Fibroblast of skin of back (primary cell): Measurements from ENCODE around the gene SPRR1A. TPM values are rescaled to one million over a fixed set of nuclear protein-coding genes. Genes with fewer than 3 reads are reported as not detected.

Experiments used
- DNase-seq: peaks from one replicate; pipeline ENCODE4 v3.0.0-alpha.2; 2013
- polyA plus RNA-seq, 2 experiments: library from polyadenylated mRNA; unstranded; fragments of 120-200 nt; gene quantifications; one replicate each; pipeline ENCODE4 v1.2.1, GENCODE V29; 2013; ENCODE audit not compliant: insufficient read length in 2 of 2

SPRR1A gene, protein sequence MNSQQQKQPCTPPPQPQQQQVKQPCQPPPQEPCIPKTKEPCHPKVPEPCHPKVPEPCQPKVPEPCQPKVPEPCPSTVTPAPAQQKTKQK
- polyA plus RNA-seq (2013, experiment 1 of 2; ENCODE audit: insufficient read length): not detected
- polyA plus RNA-seq (2013, experiment 2 of 2; ENCODE audit: insufficient read length): not detected

DNA sequence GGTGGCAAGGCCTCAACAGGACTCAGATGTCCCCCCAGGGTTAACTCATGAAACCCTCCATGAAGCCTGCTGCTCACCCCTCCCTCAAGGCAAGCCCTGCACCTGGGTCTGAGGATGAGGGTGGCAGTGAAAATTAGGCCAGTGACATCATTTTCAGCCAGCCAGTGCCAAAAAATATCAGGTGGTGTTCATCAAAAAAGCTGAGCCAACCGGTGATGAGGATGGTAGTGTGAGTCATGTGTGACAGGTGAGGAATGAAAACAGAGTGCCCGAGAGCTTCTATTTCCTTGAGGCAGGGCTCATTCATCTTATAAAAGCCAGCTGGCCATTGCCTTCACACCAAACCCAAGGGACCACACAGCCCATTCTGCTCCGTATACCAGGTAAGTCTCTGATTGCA is at the start of gene SPRR1A:
SPRR1A (plus strand) TSS at position 339 of the 400 bp plus-strand sequence. CDS start 1,150 bp downstream, outside the sequence.
- no peak for DNase-seq

DNA sequence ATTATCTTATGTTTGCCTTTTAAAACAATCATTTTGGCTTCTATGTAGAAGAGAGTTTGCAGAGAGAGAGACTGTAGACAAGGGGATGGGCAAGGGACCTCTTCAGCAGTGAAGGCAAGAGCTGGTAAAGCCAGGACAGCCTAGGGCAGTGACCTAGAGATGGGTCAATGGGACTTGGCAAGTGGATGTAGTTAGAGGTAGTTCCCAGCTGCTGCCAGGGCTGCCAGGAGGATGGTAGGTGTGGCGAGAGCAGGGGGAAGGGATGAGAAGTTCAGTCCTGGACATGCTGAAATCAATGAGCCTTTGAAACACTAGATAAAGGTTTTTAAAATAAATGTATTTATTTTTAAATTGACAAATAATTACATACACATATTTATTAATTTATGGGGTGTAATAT is 43.3 kb upstream of the SPRR1A start:
- DNase-seq: no peak

DNA sequence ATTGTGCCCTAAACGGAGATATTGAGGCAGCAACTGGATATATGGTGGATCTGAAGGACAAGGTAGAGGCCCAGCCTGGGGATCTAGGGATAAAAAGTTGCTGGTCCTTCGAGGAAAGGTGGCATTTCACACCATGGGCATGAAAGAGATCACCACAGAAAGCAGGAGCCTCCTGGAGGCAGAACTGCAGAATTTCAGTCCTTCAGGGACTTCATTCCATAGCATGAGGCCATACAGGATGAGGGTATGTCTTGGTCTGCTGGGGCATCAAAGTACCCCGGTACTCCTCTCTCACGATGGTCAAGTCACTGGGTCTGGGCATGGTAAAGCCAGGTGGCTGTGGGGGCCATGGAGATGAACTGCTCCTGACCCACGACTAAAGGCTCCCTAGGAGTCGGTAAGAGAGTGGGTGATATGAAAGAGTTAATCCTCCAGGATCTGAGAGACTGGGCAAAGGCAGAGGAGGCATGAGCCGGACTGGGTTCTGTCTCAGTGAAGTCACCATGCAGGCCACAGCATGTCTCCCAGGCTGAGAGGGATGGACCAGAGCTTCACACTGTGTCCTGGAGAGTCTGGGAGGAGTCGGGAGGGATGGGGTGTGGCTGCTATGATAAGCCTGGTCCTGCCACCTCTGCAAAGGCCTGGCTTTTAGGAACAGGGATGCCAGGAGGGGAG is 42.7 kb upstream of the SPRR1A start:
- DNase-seq: no peak

DNA sequence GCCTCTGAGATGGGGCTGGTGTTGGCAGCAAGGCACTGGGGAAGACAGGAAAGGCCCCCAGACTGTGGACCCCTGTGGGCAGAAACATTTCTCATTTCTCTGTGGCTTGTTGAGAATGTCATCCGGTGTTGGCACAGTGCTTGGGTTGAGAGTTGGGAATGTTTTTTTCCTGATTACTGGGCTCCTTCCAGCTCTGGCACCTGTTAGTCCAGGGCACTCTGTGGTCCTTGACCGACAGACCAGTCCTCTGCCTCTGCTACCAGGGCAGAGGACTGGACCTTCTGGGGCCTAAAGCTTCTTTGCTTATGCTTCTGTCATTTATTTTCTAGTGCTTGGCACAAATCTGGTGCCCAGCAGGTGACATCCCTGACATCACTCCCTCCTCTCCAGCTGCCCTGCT is 41.7 kb upstream of the SPRR1A start:
- no peak for DNase-seq

DNA sequence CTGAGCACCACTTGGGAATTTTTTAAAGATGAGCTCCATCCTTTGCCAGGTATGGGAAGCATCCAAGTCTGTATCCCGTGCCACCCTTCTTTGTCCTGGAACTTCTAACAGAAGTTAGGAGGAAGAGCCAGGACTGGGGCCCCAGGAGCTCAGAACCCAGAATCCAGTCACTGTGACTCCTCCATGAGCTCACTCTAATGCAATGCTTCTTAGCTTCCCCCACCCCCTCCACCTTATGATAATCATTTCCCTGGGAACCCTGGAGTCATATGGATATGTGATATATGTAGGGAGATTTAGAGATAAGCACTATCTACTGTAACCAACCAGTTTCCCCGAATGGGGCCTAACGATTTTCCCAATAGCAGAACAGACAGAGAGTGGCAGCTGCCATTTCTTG is 37.6 kb upstream of the SPRR1A start:
- no peak for DNase-seq

DNA sequence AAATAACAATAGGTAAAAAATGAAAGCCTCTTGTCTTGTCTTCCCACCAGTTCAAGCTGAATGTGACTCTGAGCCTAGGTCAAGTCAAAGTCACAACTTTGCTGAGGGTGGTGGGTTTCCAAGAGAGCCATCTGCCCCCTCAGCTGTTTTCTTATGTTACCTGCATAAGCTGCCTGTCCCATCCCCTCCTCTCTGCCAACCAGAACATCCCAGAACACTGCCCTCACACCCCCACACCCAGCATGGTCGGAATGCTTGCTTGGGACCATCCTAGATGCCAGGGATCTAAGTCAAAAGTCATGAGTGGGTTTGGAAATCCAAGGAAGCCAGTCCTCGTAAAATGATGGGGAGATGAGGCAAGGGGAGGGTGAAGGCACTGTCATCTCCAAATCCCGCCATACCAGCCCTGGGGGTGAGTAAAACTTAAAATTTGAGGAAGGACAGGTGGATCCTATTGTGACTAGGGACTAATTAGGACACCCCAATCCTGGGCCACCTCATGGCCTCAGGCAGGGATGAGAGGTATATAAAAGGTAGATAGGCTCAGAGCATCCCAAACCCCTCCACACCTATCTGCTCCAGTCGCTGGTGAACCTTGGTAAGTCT is 37.1 kb upstream of the SPRR1A start, which contains the start of gene SPRR5:
SPRR5 (plus strand) TSS at position 556 of the 606 bp plus-strand sequence. CDS start 1,349 bp downstream, outside the sequence.
- no peak for DNase-seq

DNA sequence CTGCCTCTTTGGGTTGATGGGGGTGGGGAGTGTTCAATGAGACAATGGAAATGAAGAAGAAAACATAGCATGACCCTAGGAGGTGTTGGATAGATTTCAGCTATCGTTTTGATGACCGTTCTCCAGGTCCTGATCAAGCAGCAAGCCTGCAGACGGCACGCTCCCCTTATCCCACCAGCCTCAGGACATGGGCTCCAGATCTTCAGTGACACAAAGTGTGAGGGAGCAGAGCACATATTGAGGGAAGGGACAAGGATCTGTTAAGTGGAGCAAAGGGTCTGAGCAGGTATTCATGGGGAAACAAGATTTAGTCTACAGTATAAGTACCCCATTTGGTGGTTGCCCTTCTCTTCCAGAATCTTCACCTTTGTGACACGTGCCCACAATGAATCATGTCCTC is 32.2 kb upstream of the SPRR1A start:
- no peak for DNase-seq

DNA sequence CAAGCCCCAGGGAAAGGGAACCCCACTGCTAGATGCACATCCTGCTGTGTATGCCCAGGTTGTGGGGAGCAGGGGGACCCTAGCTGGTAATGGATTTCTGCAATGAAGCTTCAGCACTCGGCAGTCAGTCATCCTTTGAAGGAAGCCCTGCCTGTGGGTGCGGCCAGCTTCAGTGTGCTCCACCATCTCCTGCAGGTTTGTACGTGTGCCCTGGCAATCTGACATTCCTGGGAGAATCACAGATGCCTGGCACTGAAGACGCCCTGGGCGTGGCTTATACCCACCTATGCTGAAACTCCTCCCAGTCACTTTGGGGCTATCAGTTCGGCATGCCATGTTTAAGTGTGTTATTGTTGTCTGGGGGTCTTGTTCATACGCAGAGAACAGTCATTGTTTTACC is 30.1 kb upstream of the SPRR1A start:
- DNase-seq: no peak

DNA sequence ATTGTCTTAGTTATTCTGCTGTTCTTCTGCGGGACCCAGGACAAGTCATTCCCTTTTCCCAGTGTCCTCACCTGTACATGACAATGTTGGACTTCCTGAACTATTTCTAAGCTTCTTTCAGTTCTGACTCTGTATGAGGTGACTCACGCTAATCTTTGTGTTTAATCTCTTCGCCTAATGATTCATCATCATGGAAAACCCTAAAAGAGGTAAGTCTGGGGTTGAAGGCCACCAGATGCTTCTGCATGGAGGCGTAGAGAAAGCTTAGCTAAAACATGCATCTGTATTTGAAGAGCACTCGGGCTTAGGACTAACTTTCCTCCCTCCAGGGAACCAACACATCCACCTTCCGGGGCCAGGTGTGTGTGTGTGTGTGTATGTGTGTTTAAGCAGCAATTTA is 29.4 kb upstream of the SPRR1A start:
- no peak for DNase-seq

DNA sequence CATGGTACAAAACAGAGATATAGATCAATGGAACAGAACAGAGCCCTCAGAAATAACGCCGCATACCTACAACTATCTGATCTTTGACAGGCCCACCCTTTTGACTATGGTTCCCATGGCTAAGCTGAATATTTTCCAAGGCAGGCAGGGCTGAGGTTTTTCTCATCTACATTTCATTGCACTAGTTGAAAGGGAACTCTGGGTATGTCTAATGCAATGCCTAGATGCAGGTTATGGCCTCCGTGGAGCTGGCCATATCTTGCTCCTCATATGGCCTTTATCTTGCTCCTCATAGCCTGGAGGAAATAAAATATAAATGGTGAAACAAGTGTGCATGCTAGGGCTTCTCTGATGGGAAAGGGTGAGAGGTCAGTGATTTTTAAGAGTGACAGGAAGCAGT is 26.3 kb upstream of the SPRR1A start:
- no peak for DNase-seq

DNA sequence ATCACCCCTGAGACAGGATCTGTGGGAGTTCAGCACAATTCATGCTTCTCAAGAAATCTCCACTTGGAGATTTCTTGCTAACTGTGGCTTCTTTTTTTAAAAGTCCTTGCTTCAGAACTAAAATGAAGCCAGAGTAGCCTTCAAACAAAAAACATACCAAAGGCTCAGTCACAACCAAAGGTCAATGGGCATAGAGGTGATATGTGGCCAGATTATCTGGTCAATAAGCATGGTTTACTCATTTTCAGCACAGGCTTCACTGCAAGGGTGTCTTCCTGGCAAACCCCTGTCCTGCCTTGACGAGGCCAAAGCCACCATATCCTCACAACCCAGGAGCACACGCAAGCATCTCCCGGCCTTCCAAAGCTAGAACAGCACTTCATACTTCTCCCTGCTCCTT is 24.6 kb upstream of the SPRR1A start:
- DNase-seq: no peak

DNA sequence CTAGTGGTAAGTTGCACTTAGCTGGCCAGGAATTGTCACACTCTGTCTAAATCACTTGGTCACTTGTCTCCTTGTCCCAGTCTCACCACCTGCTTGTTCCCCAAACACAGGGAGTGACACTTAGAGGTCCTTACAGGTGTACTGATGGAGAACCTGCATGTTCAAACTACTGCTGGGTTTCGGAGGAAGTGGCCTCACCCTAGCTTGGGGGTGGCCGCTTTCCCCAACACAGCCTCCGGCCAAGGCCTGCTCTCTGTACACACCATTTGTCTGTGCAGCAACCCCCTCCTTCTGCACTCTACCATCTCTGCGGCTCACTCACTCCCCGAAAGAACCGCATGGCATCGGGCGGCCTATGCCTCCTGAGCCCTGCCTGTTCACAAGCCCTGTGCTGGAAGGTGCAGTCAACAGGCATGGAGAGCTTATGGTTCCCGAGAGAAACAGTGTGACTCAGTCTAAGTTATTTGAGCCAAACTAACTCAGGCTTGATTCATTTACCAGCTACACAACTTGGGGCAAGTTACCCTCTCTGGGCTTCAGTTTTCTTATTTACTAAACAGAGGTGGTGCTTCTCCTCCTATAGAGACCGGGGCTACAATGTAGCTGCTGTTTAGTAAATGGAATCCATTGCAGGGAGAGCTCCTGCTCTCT is 24.0 kb upstream of the SPRR1A start:
- DNase-seq: no peak

DNA sequence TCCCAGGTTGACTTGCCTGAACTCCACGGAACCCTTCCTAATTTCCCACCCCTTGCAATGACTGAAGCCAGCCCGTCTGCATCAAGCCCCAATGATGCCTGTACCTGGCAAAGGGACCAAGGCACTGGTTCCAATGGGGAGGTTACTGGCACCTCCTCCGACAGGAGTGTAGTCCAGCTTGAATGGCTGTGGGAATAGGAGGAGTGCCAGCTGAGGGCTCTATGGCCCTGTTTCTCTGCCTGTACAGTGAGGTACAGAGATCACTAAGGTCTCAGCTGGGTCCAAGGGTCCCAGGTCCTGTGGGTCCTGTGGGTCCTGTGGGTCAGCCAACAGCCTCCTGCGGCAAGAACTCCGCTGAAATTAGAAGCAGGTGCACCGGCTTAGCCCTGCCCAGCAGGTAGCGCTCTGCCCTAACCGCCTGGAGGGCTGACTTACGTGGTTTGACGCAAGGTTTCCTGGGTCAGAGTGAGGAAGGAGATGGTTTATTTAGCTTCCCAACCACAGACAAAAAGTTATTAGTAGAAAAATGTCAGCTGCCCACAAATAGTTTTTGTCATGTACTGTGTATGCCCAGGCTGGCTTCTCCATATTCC is 23.3 kb upstream of the SPRR1A start:
- no peak for DNase-seq

DNA sequence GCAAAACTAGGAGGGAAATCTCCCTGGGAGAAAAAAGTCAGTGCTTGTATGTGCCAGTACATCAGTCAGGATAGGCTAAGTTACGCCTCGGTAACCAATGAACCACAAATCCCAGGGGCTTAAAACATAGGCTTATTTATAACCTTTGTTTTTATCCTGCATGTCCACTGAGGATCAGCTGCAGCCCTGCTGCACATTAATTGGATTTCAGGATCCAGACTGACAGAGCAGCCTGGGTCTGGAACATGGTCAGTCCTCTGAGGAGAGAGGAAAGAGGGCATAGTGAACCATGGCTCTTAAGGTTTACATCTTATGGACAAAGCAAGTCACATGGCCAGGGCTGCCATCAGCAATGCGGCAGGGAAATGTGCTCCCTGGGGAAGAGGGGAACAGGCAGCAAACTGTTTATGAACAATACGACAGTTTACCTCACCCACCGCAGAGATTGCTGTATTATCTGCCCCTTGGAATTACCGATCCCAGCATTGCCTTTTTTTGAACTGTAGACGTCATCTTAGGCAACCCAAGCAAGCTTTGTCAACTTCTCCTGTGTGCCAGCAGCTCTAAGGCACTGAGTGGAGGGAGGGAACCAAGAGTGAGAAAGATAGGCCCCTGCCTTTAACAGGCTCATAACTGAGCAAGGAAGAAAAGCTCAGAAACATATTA is 22.5 kb upstream of the SPRR1A start:
- DNase-seq: no peak

DNA sequence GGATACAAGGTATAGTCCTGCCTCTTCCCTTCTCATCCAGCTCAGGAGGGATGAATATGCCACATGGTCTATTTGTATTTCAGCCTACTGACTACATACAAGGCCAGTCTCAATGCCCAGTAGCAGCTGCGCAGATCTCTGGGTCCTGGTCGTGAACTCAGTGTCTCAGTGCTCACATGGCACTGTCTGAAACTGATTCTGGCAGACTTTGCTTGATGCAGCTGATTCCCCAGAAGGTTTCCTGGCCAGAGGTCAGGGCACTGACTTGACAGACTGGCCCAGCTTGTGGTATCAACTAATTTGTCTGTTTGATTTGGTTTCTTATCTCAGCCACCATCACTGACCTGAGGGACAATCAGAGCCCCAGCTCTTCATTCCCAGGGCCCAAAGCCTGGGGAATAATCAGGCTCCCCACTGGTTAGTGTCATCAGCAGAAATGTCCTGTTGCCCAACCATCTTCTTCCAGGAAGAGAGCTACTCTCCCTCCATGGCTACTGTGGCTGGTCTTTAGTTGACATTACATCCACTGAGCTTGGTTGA is 20.9 kb upstream of the SPRR1A start:
- DNase-seq: no peak

DNA sequence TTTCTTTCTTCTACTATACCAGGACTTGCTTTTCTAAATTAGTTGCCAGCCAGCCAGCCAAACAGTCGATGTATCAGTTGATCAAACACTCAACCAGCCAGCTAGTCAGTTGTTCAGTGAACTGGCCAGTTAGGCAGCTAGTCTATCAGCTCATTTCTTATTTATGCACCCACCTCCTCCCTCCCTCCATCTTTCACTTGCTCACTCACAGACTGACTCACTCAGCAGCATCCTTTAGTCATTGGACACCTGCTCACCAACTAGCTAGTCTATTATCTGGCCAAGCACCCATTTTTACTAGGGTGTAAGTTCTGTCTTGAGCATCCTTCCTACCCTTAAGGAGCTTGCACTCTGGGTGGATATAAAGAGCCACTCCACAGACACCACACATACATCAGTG is 19.3 kb upstream of the SPRR1A start:
- no peak for DNase-seq

DNA sequence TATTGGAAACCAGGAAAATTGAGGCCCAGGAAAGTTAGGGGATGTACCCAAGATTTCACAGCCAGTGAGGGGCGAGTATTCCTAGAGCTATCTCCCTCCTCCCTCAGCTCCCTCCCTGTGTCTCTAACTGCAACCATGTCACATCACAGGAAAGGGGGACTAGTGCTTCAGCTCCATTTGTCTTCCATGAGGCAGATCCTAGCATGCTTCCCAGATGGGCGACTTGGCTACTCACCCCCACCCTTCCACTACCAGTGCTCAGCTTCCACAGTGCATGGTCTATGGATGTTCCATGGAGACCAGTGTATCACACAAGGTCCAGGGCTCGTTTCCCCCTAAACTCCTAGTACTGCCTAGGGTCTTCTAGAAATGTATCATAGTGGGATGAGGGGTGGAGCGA is 18.0 kb upstream of the SPRR1A start:
- DNase-seq: no peak

DNA sequence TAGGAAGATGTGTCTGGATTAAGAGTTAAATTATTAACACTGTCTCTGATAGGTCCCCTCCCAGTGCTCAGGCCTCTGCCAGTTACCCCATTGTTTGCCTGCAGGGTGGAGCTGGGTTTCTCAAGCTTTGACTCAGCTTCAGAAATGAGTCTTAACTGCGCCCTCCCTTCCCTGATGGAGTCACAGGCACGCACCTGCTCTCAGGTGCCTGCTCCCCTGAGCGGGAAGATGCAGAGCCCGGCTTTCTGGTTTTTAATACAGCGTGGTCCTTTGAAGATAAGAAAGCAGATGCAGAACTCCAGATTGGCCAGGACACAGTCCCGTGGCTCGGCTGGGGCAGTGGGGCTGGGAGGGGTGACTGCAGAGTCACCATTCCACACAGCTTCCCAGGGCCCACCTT is 16.7 kb upstream of the SPRR1A start:
- DNase-seq: no peak

DNA sequence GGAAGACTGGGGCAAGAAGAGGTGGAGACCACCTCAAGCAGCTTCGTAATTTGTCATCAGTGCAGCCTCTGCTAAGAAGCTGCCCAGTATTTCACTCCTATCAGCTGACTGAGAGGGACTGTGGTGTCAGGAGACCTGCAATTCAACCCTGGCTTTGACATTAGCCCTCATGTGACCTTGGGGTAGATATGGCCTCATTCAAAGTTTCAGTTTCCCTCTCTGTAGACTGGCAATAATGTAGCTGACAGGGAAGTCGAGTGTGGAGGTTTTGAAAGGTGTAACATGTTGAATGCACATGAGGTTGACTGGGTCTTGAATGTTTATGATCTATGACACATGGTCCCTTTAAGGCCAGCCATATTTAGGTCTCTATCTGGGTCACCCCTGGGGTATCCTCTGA is 15.6 kb upstream of the SPRR1A start:
- DNase-seq: no peak

DNA sequence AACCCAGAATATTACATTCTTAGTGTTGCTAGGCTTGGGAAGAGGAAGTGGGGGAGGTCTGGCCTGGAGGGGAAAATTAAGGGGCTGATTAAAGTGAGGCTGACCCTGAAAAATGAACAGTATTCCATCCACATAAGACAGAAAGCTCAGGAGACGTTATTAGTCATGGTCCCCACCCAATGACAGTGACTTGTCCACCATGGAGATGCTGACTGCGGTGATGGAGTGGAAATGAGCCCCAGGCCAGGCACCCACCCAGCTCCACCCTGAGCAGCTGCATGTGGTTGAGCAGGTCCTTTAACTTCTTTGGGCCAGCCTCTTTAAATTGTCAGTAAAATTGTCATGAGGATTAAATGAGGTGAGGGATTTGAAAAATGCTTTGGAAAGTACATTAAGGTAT is 14.8 kb upstream of the SPRR1A start:
- no peak for DNase-seq

DNA sequence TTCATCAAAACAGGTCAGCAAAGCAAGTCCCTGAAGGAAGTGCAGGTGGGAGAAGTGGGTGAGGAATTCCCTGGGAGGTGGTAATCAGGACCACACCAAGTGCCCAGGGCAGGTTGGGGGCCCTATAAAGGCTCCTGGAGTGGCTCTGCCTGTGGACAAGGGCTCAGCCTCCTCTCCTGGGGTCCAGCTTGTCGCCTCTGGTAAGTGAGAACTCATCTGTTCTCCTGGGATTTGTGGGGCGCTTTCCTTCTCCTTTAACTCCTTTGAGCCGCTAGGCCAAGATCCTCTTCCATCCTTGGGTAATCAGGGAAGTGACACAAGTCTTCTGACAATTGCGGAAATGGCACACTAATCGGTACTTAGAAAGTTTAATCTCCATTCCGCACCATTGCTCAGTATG is 13.4 kb upstream of the SPRR1A start, which contains the start of gene SPRR4:
SPRR4 (plus strand) TSS at position 154 of the 400 bp plus-strand sequence. CDS start 1,243 bp downstream, outside the sequence.
- DNase-seq: no peak

DNA sequence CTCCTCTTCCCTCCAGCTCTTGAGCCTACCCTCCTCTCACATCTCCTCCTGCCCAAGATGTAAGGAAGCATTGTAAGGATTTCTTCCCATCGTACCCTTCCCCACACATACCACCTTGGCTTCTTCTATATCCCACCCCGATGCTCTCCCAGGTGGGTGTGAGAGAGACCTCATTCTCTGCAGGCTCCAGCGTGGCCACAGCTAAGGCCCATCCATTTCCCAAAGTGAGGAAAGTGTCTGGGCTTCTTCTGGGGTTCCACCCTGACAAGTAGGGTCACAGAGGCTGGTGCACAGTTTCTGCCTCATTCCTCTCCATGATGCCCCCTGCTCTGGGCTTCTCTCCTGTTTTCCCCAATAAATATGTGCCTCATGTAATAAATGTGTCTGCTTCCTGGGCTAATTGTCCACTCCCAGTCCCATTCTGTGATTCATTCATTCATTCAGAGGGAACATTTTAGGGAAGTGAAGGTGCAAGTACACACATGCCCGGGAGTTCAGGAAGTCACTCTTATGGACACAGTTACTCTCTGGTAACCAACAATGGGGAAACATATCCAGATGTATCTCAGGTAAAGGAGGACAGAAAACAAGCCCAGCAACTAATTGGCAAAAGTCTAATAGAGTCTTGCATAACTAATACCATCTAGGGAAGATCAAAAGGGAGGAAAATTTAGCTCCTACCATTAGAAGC is 11.5 kb upstream of the SPRR1A start:
- no peak for DNase-seq
